GM19324 (cell line): ENCODE measurements around the gene ACTN4.
"Not testable (repeated sequence)": the region's sequence is repeated elsewhere in the genome, so short reads cannot be mapped to it uniquely, and the experiment has no call there.

Experiments used
- ATAC-seq: cut with Tn5 transposase; IDR thresholded peaks from one replicate; pipeline ENCODE4 v1.9.1; 2021; ENCODE audit warnings: mild to moderate bottlenecking, moderate library complexity; ENCODE audit not compliant: unreplicated experiment, low FRiP score

Gene ACTN4

DNA sequence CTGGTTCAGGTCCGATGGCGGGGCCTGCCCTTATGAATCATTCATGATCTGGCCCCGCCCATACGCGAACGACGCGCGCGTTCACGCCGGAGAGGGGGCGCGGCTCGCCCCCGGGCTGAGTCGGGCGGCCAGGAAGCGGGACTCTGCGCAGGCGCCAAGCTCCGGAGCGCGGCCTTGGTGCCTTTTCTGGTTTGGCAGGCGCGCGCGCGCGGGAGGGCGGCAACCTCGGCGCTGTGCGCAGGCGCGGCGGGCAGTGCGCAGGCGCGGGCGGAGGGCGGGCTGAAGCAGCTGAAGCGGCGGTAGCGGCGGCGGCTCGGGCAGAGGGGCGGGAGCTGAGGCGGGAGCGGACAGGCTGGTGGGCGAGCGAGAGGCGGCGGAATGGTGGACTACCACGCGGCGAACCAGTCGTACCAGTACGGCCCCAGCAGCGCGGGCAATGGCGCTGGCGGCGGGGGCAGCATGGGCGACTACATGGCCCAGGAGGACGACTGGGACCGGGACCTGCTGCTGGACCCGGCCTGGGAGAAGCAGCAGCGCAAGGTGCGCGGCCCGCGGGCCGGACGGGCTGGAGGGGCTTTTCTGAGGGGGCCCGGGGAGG, at the start of gene ACTN4:
TSS of gene ACTN4 (plus strand) at position 282 of the 598 bp plus-strand sequence. CDS start at position 379, 97 bp downstream.
- peak; percentile 96 for ATAC-seq

DNA sequence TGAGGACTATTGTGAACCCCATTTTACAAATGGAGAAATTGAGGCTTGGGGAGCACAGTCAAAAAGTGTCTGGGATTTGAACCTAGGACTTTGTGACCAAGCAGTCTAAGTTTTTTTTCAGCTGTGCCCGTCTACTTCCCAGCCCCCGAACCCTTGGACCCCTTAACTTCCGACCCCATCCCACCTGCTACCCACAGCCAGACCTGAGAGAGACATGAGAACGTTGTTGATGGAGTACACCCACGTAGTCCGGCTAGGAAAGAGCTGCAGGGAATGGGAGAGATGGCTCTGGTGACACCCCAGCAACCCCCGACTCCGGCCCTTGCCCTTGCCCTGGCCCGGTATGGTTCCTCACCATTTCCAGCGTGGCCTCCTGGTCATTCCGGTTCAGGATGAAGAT, 47.7 kb upstream of the ACTN4 start:
- ATAC-seq = no peak

GRCh38 chr19:38602856-38603255, 44.6 kb upstream of the ACTN4 start:
- ATAC-seq = not testable (repeated sequence)

DNA sequence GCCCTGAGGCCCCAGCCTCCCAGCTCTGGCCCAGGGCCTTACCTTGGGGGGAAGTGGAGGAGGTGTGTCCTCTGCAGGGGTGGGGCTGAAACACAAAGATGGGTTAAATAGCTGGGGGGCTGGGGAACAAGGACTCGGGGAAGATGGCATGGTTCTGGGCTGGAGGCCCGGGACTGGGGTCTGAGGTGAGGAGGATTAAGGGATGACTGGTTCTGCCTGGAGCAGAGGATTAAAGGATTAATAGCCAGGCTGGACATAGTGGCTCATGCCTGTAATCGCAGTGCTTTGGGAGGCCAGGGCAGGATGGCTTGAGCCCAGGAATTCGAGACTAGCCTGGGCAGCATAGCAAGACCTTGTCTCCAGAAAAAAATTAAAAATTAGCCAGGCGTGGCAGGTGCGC, 41.3 kb upstream of the ACTN4 start:
- ATAC-seq = no peak

- no peak for ATAC-seq
These were observed 33.2 kb upstream of the ACTN4 start for GRCh38 chr19:38614289-38614688.

- no peak for ATAC-seq
These were observed 32.4 kb upstream of the ACTN4 start for GRCh38 chr19:38615007-38615581.

GRCh38 chr19:38616265-38616664, 31.2 kb upstream of the ACTN4 start:
- ATAC-seq = no peak

GRCh38 chr19:38617283-38617763, 30.1 kb upstream of the ACTN4 start:
- no peak for ATAC-seq

DNA sequence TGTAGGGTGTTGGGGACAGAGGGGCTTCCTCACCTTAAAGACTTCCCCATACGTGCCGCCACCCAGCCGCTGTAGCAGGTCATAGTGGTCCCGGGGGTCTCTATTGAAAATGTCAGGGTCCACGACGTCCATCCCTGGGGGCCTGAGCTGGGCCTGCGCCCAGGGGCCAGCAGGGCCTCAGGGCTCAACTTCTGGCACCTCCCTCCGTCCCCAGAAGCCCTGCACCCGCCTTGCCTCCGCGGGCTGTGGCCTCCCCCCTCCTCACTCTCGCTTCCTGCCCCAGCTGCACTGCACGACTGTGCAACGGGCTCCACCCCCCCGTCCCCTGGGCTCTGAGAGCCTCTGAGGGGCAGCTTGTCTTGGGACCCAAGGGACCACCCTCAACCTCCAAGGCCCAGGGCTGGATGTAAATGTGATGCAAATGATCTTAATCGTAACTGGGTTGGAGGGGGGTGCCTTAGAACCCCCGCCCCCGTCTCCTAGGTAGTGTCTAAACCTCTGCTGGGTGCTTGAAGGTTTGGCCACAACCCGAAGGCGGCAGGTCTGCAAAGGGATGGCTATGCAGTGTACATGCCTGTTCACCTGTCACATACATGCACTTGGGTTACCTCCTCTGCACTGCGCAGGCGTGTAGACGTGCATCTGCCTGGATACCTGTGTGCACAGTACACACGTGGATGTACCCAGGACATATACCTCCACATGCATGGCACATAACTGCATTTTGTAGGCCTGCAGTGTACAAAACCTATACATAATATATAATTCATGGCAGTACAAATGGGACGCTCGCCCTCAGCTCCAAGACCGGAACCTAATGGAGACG, 29.5 kb upstream of the ACTN4 start, which contains the start of gene MAP4K1:
TSS of gene MAP4K1 (minus strand) at position 190 of the 826 bp plus-strand sequence. CDS start at position 132, 58 bp downstream.
- peak; percentile 62 for ATAC-seq

DNA sequence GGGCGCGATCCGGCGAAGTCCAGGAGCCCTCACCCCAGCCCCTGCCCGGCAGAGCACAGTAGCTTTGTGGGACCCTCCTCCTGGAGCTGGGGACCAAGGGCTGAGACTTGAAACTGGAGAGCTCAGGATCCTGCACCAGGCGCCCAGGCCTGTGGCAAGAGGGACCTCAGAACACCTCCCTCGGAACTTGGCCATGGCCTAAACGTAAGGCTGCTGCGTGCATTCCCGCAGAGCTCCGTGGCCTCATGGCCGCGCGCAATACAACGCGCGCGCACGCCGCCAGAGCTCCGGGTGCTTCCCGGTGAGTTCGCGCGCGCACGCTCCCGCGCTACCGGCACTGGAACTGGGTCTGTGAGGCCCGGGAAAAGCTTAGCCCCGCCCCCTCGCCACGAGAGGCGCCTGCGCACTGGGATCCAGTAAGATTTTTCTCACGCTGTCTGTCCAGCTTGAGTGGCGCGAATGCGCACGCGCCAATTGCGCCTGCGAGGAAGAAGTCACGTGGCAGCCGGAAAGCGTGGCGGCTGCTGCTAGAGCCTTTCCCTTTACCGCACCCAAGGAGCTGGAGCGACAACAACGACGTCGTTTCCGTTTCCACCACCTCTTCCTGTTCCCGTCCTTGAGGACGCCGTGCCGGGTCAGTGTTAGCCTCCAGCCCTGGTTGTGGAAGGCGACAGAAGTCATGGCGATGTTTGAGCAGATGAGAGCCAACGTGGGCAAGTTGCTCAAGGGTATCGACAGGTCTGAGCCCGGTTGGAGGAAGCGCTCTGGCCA, 28.7 kb upstream of the ACTN4 start, which contains the start of gene EIF3K:
TSS of gene EIF3K (plus strand) at position 599 of the 771 bp plus-strand sequence. CDS start at position 680, 81 bp downstream.
- ATAC-seq = peak; percentile 75

DNA sequence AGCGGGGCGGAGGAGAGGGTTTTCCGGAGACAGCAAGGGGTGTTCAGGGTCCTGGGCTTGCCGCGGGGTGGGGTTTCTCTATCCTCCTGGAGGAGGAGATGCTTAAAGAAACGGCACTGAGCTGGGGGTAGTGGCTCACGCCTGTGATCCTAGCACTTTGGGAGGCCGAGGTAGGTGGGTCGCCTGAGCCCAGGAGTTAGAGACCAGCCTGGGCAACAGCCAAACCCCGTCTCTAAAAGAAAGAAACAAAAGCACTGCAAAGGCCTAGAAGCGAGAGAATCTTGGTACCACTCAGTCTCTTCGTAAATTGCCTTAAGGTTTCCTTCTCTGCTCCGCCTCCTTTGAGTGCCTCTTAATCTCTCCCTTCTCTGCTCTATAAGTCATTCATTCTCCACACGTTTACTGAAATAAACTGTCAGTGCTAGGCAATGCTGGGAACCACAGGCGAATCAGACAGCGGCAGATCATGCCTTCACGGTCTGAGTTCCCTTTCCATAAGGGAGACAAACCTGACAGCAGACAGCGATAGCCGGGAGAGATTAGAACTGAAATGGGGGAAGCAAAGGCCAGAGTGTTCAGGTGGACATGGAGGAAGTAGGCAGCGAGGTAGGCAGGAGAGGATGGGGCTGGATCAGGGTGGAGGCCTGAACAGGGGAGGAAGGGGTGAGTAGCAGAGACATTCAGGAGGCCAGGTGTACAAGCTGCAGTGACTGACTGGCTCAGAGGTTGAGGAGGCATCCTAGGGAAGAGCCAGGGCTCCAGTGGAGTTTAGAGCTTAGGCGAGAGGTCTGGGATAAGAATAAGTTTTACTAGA, 27.9 kb upstream of the ACTN4 start:
- ATAC-seq = no peak

- ATAC-seq = no peak
These were observed 22.6 kb upstream of the ACTN4 start for GRCh38 chr19:38624822-38625221.

DNA sequence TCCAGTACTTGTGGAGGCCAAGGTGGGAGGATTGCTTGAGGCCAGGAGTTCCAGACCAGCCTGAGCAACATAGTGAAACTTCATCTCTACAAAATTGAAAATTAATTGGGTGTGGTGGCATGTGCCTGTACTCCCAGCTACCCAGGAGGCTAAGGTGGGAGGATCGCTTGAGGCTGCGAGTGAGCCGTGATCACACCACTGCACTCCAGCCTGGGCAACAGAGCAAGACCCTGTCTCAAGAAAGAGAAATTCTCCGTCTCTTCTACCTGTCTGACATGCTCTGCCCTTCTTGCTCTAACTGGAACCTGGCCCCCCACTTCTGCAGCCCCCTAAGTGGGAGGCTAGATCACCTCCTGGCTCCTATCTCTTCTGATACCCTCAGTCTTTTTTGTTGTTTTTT, 21.0 kb upstream of the ACTN4 start:
- no peak for ATAC-seq

GRCh38 chr19:38629568-38629967, 17.9 kb upstream of the ACTN4 start:
- no peak for ATAC-seq

DNA sequence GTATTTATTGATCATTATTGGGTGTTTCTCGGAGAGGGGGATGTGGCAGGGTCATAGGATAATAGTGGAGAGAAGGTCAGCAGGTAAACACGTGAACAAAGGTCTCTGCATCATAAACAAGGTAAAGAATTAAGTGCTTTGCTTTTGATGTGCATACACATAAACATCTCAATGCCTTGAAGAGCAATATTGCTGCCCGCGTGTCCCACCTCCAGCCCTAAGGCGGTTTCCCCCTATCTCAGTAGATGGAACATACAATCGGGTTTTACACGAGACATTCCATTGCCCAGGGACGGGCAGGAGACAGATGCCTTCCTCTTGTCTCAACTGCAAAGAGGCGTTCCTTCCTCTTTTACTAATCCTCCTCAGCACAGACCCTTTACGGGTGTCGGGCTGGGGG, 16.1 kb upstream of the ACTN4 start:
- ATAC-seq = not testable (repeated sequence)

GRCh38 chr19:38631811-38632475, 15.5 kb upstream of the ACTN4 start:
- not testable (repeated sequence) for ATAC-seq

DNA sequence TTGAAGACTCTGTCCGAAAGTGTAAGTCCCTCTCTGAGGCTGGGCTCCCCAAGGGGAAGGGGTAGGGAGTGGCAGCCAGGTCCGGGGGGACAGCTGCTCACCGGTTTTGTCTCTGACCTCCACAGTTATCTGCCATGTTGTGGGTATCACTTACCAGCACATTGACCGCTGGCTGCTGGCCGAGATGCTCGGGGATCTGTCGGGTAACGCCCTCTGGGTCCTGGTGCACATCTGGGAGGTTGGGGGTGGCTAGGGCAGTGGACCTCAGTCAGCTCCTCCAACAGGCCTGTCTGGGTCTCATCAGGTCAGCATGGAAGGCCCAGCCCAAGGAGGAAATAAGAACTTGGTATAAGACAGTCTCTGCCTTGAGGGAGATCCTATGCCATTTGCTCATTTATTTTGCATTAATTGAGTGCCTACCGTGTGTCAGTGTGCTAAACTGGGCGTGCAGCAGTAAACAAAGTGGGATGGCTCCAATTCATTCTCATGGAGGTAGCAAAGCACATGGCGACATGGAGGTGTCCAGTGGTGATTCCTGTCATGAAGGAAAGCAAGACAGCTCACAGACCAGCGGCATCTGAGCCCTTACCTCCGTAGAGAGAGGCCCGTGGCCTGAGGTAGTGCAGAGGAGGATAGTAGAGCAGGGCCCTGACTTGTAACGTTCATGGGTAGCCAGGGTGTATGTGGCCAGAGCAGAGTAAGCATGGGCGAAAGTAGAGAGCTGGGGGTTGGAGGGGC, 14.8 kb upstream of the ACTN4 start:
- ATAC-seq = no peak

DNA sequence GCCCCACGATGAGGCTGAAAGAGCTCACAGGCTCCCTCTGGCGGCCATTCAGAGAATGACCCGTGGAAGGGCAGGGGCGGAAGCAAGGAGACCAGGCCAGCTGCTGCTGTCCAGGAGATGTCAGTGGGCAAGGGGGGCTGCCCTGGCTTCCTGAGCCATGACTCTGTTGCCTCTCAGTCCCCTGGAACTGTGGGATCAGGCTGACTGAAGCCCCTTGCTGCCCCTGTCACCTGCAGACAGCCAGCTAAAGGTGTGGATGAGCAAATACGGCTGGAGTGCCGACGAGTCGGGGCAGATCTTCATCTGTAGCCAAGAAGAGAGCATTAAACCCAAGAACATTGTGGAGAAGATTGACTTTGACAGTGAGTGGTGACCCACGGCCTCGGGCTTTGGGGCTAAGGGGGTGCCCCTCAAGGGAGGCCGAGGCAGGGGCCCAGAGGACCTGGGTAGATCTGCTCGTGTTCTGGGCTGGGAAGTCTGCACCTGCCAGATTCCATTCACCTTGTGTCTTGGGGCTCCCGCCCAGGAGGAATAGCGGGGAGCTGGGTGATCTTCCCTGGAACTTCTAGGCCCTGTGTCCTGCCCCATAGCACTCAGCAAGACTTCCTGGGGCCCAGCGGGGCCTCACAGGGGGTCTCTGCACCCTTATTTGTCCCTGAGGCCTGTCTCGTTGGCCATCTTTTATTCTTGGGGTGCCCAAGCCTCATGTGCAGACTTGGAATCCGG, 12.5 kb upstream of the ACTN4 start:
- no peak for ATAC-seq
